NT2/D1 (cell line): ENCODE results near the gene PXMP4.

ENCODE experiments used
- DNase-seq: peaks from one replicate; pipeline ENCODE4 v3.0.0-alpha.2; 2011; ENCODE audit warnings: low read depth, low spot score
- H3K27me3 ChIP-seq: 2 replicates; pipeline ENCODE4 v1.6.0; 2011; ENCODE audit warnings: mild to moderate bottlenecking; ENCODE audit not compliant: insufficient read length, insufficient read depth
- H3K36me3 ChIP-seq: 2 replicates; pipeline ENCODE4 v1.6.1; 2011; ENCODE audit warnings: mild to moderate bottlenecking, low read length, mixed read lengths; ENCODE audit not compliant: insufficient read depth, insufficient read length
- H3K4me1 ChIP-seq: 2 replicates; pipeline ENCODE4 v1.5.1; 2011; ENCODE audit not compliant: insufficient read depth, insufficient read length
- H3K4me3 ChIP-seq: 2 replicates; pipeline ENCODE4 v1.5.1; 2011; ENCODE audit warnings: low read depth; ENCODE audit not compliant: insufficient read length
- H3K9ac ChIP-seq: 2 replicates; pipeline ENCODE4 v1.6.0; 2011; ENCODE audit warnings: low read depth; ENCODE audit not compliant: insufficient read length
- H3K9me3 ChIP-seq: 2 replicates; pipeline ENCODE4 v1.5.1; 2011; ENCODE audit warnings: mild to moderate bottlenecking, low read length; ENCODE audit not compliant: insufficient read depth
- SUZ12 ChIP-seq: IDR thresholded peaks from 2 replicates; pipeline ENCODE4 v1.6.1; 2011; ENCODE audit not compliant: insufficient read length, insufficient read depth; ENCODE audit errors: extremely low read depth
- YY1 ChIP-seq: IDR thresholded peaks from 2 replicates; pipeline ENCODE4 v1.6.1; 2011; ENCODE audit not compliant: insufficient read length, insufficient read depth
- ZNF274 ChIP-seq: IDR thresholded peaks from 2 replicates; pipeline ENCODE4 v1.6.1; 2011; ENCODE audit warnings: mild to moderate bottlenecking, low read depth, low read length

The PXMP4 gene

DNA sequence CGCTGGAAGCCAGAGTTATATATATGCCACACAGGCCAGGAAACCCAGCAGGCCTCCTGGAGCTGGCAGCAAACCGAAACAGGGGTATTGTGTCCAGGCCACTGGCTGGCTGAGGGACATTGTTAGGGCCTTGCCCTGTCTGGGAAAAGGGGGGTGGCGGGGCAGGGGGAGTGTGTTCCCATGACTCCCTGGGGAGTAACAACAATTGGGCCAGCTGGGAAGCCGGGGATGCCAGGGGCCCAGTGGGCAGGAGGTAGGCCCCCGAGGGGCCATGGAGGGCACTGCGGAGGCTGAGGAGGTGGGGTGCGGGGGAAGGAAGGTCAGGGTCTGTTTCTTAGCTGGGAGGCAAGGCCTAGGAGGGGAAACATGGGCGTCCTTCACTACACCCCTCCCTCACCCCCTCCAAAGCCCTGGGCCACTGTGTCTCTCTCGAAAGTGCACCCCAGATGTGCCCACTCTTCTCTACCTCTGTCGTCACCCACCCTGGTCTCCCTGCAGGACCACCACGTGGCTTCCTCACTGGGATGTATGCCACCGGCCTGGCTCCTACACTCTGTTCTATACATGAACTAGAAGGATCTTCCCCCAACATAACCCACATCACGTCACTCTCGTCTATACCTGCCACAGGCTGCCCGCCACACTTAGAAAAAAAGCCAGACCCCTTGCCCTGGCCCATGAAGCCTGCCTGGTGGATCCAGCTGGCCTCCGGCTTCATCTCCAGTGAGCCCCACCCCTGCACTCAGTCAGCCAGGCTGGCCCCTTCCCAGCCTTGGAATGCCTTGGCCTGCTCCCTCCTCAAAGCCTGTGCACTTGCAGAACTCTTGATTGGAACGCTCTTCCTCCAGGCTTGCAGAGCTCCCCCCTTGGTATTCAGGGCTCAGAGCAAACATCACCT, 26.1 kb downstream of the PXMP4 start:
- no peak overlapping the region for H3K4me3 ChIP-seq
- no peak for DNase-seq
- H3K27me3 ChIP-seq: peaks cover 16% of the 10 kb centered on the region
- H3K4me1 ChIP-seq: peaks cover 10% of the 10 kb centered on the region
- no peak for TF ChIP-seq YY1
- no peak for TF ChIP-seq ZNF274
- TF ChIP-seq SUZ12: no peak
- H3K9ac ChIP-seq: no peak overlapping the region
- no peaks in the 10 kb centered on the region for H3K36me3 ChIP-seq
- peaks cover 11% of the 10 kb centered on the region; the same call in 1 of the 2 replicates for H3K9me3 ChIP-seq

DNA sequence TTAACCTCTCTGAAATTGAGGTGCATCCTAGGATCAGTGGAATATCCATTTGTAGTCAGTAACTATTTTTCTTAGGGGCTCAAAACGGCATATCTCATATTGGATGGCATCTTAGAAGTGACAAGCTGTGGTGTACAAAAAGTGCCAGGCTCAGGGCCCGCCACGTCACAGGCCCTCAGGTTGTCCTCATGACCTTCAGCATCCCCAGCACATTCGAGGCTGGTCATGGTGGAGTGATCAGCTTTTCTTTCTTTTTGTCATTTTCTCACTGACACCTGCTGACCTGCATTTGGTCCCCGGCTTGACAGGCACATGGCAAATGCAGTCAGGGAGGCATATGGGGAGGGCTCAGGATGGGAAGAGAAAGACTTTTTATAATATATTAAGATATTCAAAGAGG, 26.8 kb downstream of the PXMP4 start:
- no peak for DNase-seq
- TF ChIP-seq YY1: no peak
- no peak for TF ChIP-seq SUZ12
- TF ChIP-seq ZNF274: no peak
- Histone ChIP-seq H3K27me3 (peaks cover 23% of the 10 kb centered on the region), H3K4me1 (peaks cover 10% of the 10 kb centered on the region), H3K4me3 (no peak overlapping the region), H3K9me3 (peaks cover 9% of the 10 kb centered on the region; the same call in 1 of the 2 replicates), H3K36me3 (no peaks in the 10 kb centered on the region), H3K9ac (no peak overlapping the region)

DNA sequence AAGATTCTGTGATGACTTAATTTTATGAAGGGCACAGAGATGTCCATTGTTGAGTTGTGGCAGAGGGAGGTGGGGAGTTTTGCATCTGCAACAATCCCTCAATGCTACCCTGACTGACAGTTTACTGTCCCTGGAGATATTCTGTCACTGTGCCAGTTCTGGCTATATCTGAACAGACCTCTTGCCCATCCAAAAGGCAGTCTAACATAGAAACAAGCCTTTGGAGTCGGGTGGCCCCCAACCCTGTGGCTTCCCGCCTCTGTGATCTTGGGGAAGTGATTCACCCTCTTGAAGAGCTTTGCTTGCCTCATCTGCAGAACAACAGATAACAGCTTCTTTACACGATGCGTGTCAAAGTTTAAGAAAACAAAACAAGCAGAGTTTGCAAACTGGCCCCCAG, 30.1 kb downstream of the PXMP4 start:
- no peaks in the 10 kb centered on the region for H3K9me3 ChIP-seq
- no peak overlapping the region for H3K4me3 ChIP-seq
- peaks cover 15% of the 10 kb centered on the region for H3K4me1 ChIP-seq
- DNase-seq: no peak
- H3K36me3 ChIP-seq: no peaks in the 10 kb centered on the region
- no peak for TF ChIP-seq ZNF274
- TF ChIP-seq SUZ12: no peak
- no peak for TF ChIP-seq YY1
- H3K27me3 ChIP-seq: peaks cover 38% of the 10 kb centered on the region
- H3K9ac ChIP-seq: no peak overlapping the region

DNA sequence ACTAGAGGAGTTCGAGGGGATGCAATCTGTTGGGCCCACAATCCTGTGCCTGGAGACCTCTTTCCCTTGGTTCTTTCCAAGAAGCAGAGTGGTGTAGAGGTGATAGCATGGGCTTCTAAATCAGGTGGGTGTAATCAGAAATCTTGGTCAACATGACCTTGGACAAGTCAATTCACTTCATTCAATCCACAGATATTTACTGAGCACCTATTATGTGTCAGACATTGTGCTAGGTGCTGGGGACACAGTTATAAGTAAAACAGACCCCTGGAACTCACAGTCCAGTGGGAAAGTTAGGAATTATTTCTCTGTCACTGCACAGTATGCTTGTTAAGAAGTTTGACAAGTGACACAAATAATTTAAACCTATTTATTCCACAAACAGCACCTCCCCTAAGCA, 30.6 kb downstream of the PXMP4 start:
- no peak for DNase-seq
- Histone ChIP-seq H3K4me1 (peaks cover 16% of the 10 kb centered on the region), H3K9ac (no peak overlapping the region), H3K4me3 (no peak overlapping the region), H3K9me3 (no peaks in the 10 kb centered on the region), H3K36me3 (no peaks in the 10 kb centered on the region), H3K27me3 (peaks cover 38% of the 10 kb centered on the region)
- no peak for TF ChIP-seq YY1
- no peak for TF ChIP-seq SUZ12
- no peak for TF ChIP-seq ZNF274

DNA sequence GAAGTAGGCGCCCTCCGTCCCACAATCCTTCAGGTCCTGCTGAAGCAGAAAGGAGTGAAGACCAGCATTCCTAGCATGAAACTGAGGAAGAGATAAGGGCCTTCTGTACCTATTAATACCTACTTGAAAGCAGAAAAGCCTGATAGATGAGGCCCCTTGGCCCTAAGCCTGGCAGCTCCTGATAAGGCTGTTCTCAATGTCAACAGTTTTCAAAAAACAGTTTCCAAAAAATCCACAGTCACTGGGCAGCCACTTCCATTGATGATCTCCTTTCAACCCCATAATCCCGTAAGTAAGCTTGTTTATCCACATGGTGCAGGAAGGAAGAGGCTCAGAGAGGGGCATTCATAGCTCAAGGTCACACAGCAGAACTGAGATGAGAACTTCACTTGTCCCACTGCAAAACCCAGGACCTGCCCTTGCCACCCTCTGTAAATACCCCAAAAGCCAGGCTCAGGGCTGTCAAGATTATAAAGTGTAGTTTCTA, 31.1 kb downstream of the PXMP4 start:
- TF ChIP-seq SUZ12: no peak
- TF ChIP-seq ZNF274: no peak
- no peak for TF ChIP-seq YY1
- peaks cover 15% of the 10 kb centered on the region for H3K4me1 ChIP-seq
- DNase-seq: no peak
- no peak overlapping the region for H3K4me3 ChIP-seq
- H3K9ac ChIP-seq: no peak overlapping the region
- peaks cover 38% of the 10 kb centered on the region for H3K27me3 ChIP-seq
- H3K36me3 ChIP-seq: peaks cover 3% of the 10 kb centered on the region
- no peaks in the 10 kb centered on the region for H3K9me3 ChIP-seq

DNA sequence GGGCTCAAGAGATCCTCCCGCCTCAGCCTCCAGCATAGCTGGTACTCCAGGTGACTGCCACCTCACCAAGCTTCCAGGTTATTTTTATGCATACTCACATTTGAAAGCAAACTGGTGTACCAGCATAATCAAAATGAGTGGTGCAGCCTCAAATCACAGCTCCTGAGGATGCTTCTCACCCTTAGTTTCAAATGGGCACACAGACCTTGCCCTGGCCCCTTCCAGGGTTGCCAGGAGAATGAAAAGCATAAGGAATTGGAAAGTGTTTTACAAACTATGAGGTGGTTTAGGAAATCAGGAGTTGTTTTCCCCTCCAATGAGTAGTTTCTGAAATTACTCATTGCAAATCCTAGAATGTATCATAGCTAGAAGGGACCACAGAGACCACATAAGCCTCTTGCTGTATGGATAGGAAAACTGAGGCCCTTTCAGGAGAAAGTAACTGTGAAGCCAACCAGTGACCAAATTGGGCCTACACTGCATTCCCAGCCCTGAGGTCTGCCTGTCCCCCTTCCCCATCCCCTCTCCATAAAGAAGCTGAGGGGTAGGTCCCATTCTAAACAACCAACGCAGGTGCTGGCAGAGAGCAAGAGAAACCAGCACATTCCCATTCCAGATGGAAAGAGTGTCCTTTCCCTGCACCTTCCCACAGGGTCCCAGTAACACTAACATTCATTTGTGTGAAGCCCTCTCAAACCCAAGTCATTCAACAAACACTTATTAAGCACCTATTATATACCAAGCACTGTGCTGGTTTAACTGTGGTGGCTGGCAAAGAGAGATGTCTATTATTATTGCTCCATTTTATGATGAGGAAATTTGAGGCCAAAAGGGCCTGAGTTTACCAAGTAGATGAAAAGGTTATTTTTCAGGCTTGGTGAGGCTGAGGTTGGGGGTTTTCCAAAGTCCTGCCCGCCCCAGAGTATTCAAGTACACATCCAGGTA, 31.8 kb downstream of the PXMP4 start:
- H3K9me3 ChIP-seq: no peaks in the 10 kb centered on the region
- DNase-seq: no peak
- H3K4me1 ChIP-seq: peaks cover 13% of the 10 kb centered on the region
- no peak for TF ChIP-seq SUZ12
- TF ChIP-seq ZNF274: no peak
- TF ChIP-seq YY1: no peak
- H3K27me3 ChIP-seq: peaks cover 38% of the 10 kb centered on the region
- H3K9ac ChIP-seq: no peak overlapping the region
- peaks cover 6% of the 10 kb centered on the region for H3K36me3 ChIP-seq
- H3K4me3 ChIP-seq: no peak overlapping the region
